Stimulated activated CD4-positive, alpha-beta T cell treated with anti-CD3 and anti-CD28 coated beads, Interleukin-4, amount 100 ng/mL, for 4 hours (primary cell): ENCODE results near the gene DSCAML1.

ENCODE experiments used
- DNase-seq, 2 experiments: peaks; one replicate each; pipeline ENCODE4 v3.0.0-alpha.2; 2020

The DSCAML1 gene

GRCh38 chr11:117387992-117388755 lies 408.8 kb downstream of the DSCAML1 start:
- DNase-seq: no peak

GRCh38 chr11:117385906-117386305 lies 411.1 kb downstream of the DSCAML1 start:
- no peak for DNase-seq

- DNase-seq: no peak
These were observed 411.5 kb downstream of the DSCAML1 start for GRCh38 chr11:117385471-117385870.

GRCh38 chr11:117384045-117384444 lies 413.0 kb downstream of the DSCAML1 start:
- DNase-seq: no peak

- no peak for DNase-seq
These were observed 414.3 kb downstream of the DSCAML1 start for GRCh38 chr11:117382746-117383145.

- DNase-seq: no peak
These were observed 415.3 kb downstream of the DSCAML1 start for GRCh38 chr11:117381481-117382387.

- no peak for DNase-seq
These were observed 416.3 kb downstream of the DSCAML1 start for GRCh38 chr11:117380676-117381075.

GRCh38 chr11:117378976-117379865 lies 417.8 kb downstream of the DSCAML1 start:
- no peak for DNase-seq
